H1 (cell line): ENCODE results near the gene BPIFB4. TPM values are rescaled to one million over a fixed set of nuclear protein-coding genes. Genes with fewer than 3 reads are reported as not detected.

Experiments used
- CTCF ChIA-PET: fragments of 300-600 bp; sonication (Branson Sonifier 250); formaldehyde crosslinking; loops from one replicate; lab custom pipeline; 2021; ENCODE audit not compliant: partially characterized antibody; lab: Charles Lee
- POLR2A ChIA-PET: fragments of 300-600 bp; sonication (Branson Sonifier 250); formaldehyde crosslinking; loops from one replicate; lab custom pipeline; 2021; ENCODE audit warnings: inconsistent platforms; ENCODE audit not compliant: partially characterized antibody; lab: Charles Lee
- DNase-seq, 2 experiments: peaks; one replicate each; pipeline versions ENCODE4 v3.0.0 to v3.0.0-alpha.2; 2010 to 2022; ENCODE audit warnings: low spot score in 2 of 2, low read depth in 1 of 2, mixed read lengths in 1 of 2
- FAIRE-seq: peaks from 2 replicates; lab custom pipeline; 2011; peaks lifted over from hg19 to GRCh38; lab: Jason Lieb, UNC
- H2AFZ ChIP-seq: 2 replicates; pipeline ENCODE4 v1.8.1; 2012; ENCODE audit warnings: low read length, inconsistent platforms
- H2AK5ac ChIP-seq: 2 replicates; pipeline ENCODE4 v1.6.1; 2013; ENCODE audit warnings: low read depth, low read length
- H2BK120ac ChIP-seq: replicated peaks from 2 replicates; pipeline ENCODE3; 2013; ENCODE audit warnings: low read depth, low read length, inconsistent platforms
- H2BK12ac ChIP-seq: 2 replicates; pipeline ENCODE4 v1.6.1; 2013; ENCODE audit warnings: low read depth, low read length
- H2BK15ac ChIP-seq: 2 replicates; pipeline ENCODE4 v1.6.1; 2013; ENCODE audit warnings: low read length
- H2BK20ac ChIP-seq: 2 replicates; pipeline ENCODE4 v1.6.1; 2013; ENCODE audit warnings: low read length
- H2BK5ac ChIP-seq: 2 replicates; pipeline ENCODE4 v1.6.1; 2013; ENCODE audit warnings: low read depth, low read length
- H3K14ac ChIP-seq: 2 replicates; pipeline ENCODE4 v1.6.1; 2013; ENCODE audit warnings: inconsistent platforms; ENCODE audit not compliant: insufficient read length
- H3K18ac ChIP-seq: 2 replicates; pipeline ENCODE4 v1.6.1; 2013; ENCODE audit warnings: low read length; ENCODE audit errors: extremely low read depth
- H3K23ac ChIP-seq: 2 replicates; pipeline ENCODE4 v1.6.1; 2013; ENCODE audit warnings: inconsistent platforms; ENCODE audit not compliant: insufficient read length
- H3K23me2 ChIP-seq: 2 replicates; pipeline ENCODE4 v1.6.1; 2013; ENCODE audit warnings: low read depth, low read length
- H3K27ac ChIP-seq: 2 replicates; pipeline ENCODE4 v1.6.1; 2011; ENCODE audit warnings: low read depth, low read length, inconsistent platforms
- H3K27me3 ChIP-seq, 4 experiments: replicated peaks in 1 of 4; 1 replicate in 1 of 4; 2 replicates in 3 of 4; pipeline versions ENCODE4 v1.6.1 to v1.8.1; 2011 to 2013; ENCODE audit warnings: low read length in 3 of 4, mild to moderate bottlenecking in 3 of 4, inconsistent platforms in 2 of 4, mixed read lengths in 2 of 4, moderate library complexity in 1 of 4; ENCODE audit not compliant: control insufficient read depth in 3 of 4, insufficient read depth in 3 of 4; ENCODE audit errors: extremely low read depth in 1 of 4
- H3K36me3 ChIP-seq, 4 experiments: 2 replicates each; pipeline versions ENCODE4 v1.6.1 to v1.8.1; 2011 to 2013; ENCODE audit warnings: mild to moderate bottlenecking in 4 of 4, low read length in 3 of 4, moderate library complexity in 2 of 4, control low read depth in 1 of 4, inconsistent platforms in 1 of 4; ENCODE audit not compliant: insufficient read depth in 4 of 4, control insufficient read depth in 2 of 4
- H3K4ac ChIP-seq: replicated peaks from 2 replicates; pipeline ENCODE3; 2013; ENCODE audit warnings: low read length, low read depth, mixed read lengths, inconsistent platforms; ENCODE audit not compliant: insufficient read length
- H3K4me1 ChIP-seq, 4 experiments: replicated peaks in 1 of 4; 1 replicate in 1 of 4; 2 replicates in 3 of 4; pipeline versions ENCODE4 v1.6.1 to v1.8.1; 2011 to 2013; ENCODE audit warnings: low read length in 3 of 4, inconsistent platforms in 2 of 4, mixed read lengths in 1 of 4; ENCODE audit not compliant: insufficient read depth in 4 of 4, control insufficient read depth in 3 of 4
- H3K4me2 ChIP-seq, 2 experiments: 2 replicates each; pipeline versions ENCODE4 v1.6.1 to v1.8.1; 2011 to 2013; ENCODE audit warnings: low read depth in 2 of 2, low read length in 2 of 2, control low read depth in 1 of 2, inconsistent platforms in 1 of 2, mild to moderate bottlenecking in 1 of 2; ENCODE audit not compliant: insufficient read depth in 1 of 2
- H3K4me3 ChIP-seq, 4 experiments: fragments of 200-600, 300-600 bp in 1 of 4; sonication (generic), shearing (Covaris generic), sonication (Bioruptor Twin) in 1 of 4; 2 replicates each; pipeline versions ENCODE4 v1.5.1 to v1.8.1; 2011 to 2016; ENCODE audit warnings: low read length in 4 of 4, low read depth in 3 of 4, control low read depth in 2 of 4, inconsistent platforms in 2 of 4, mild to moderate bottlenecking in 2 of 4, mixed read lengths in 1 of 4, moderate library complexity in 1 of 4; ENCODE audit not compliant: insufficient read depth in 2 of 4; ENCODE audit errors: extremely low read depth in 1 of 4
- H3K56ac ChIP-seq: replicated peaks from 2 replicates; pipeline ENCODE3; 2013; ENCODE audit warnings: low read depth, mild to moderate bottlenecking, mixed read lengths, low read length, inconsistent platforms; ENCODE audit not compliant: insufficient read length
- H3K79me1 ChIP-seq: 2 replicates; pipeline ENCODE4 v1.6.1; 2013; ENCODE audit warnings: low read depth, low read length, control low read depth
- H3K79me2 ChIP-seq, 2 experiments: 2 replicates each; pipeline versions ENCODE4 v1.6.1 to v1.8.1; 2012 to 2013; ENCODE audit warnings: low read length in 2 of 2, mild to moderate bottlenecking in 2 of 2, inconsistent platforms in 1 of 2; ENCODE audit not compliant: insufficient read depth in 2 of 2, control insufficient read depth in 1 of 2
- H3K9ac ChIP-seq, 4 experiments: replicated peaks in 1 of 4; 1 replicate in 1 of 4; 2 replicates in 3 of 4; pipeline versions ENCODE4 v1.6.1 to v1.8.1; 2011 to 2013; ENCODE audit warnings: low read depth in 3 of 4, low read length in 3 of 4, control low read depth in 2 of 4, mild to moderate bottlenecking in 2 of 4, moderate library complexity in 2 of 4, inconsistent platforms in 1 of 4; ENCODE audit errors: extremely low read depth in 1 of 4
- H3K9me3 ChIP-seq, 2 experiments: 2 replicates each; pipeline versions ENCODE4 v1.6.1 to v1.8.1; 2012 to 2013; ENCODE audit warnings: mild to moderate bottlenecking in 2 of 2, moderate library complexity in 2 of 2, control low read depth in 1 of 2, inconsistent platforms in 1 of 2, low read depth in 1 of 2, low read length in 1 of 2, mixed read lengths in 1 of 2; ENCODE audit not compliant: insufficient read depth in 2 of 2
- H4K20me1 ChIP-seq, 2 experiments: replicated peaks in 1 of 2; 2 replicates each; pipeline versions ENCODE3 to v1.8.1; 2011 to 2013; ENCODE audit warnings: inconsistent platforms in 2 of 2, low read length in 2 of 2, mild to moderate bottlenecking in 1 of 2; ENCODE audit not compliant: insufficient read depth in 2 of 2, control insufficient read depth in 1 of 2
- H4K5ac ChIP-seq: 2 replicates; pipeline ENCODE4 v1.6.1; 2013; ENCODE audit warnings: low read length, low read depth, mixed read lengths, inconsistent platforms; ENCODE audit not compliant: insufficient read length
- H4K8ac ChIP-seq: 2 replicates; pipeline ENCODE4 v1.8.0; 2013; ENCODE audit warnings: mild to moderate bottlenecking, moderate library complexity, low read length, inconsistent platforms; ENCODE audit not compliant: insufficient read depth; ENCODE audit errors: extremely low read depth
- H4K91ac ChIP-seq: replicated peaks from 2 replicates; pipeline ENCODE3; 2013; ENCODE audit warnings: low read length, mixed read lengths, inconsistent platforms; ENCODE audit not compliant: insufficient read length
- EP300 ChIP-seq, 2 experiments: IDR thresholded peaks; 1 replicate in 1 of 2; 2 replicates in 1 of 2; pipeline ENCODE4 v1.6.1; 2011 to 2012; ENCODE audit warnings: low read depth in 2 of 2, low read length in 2 of 2, mild to moderate bottlenecking in 2 of 2, borderline replicate concordance in 1 of 2, inconsistent platforms in 1 of 2, moderate library complexity in 1 of 2
- EZH2 ChIP-seq: fragments of 200-600 bp; sonication (generic); IDR thresholded peaks from 2 replicates; pipeline ENCODE4 v1.7.1; 2012; ENCODE audit warnings: low read depth, mild to moderate bottlenecking, moderate library complexity, low read length, inconsistent platforms; ENCODE audit not compliant: severe bottlenecking
- GTF2F1 ChIP-seq: IDR thresholded peaks from 2 replicates; pipeline ENCODE4 v1.6.1; 2012; ENCODE audit warnings: low read depth, low read length, improper control_type of control experiment, borderline replicate concordance
- NANOG ChIP-seq: IDR thresholded peaks from 2 replicates; pipeline ENCODE4 v1.6.1; 2011; ENCODE audit warnings: low read length, low read depth, mild to moderate bottlenecking, inconsistent platforms; ENCODE audit not compliant: insufficient read depth, poor library complexity, severe bottlenecking
- POLR2A ChIP-seq, 2 experiments: IDR thresholded peaks; 1 replicate in 1 of 2; 2 replicates in 1 of 2; pipeline ENCODE4 v1.6.1; 2011; ENCODE audit warnings: low read depth in 2 of 2, low read length in 2 of 2, mild to moderate bottlenecking in 2 of 2; ENCODE audit errors: control extremely low read depth in 1 of 2
- POU5F1 ChIP-seq: IDR thresholded peaks from 2 replicates; pipeline ENCODE4 v1.6.1; 2011; ENCODE audit warnings: low read depth, mild to moderate bottlenecking, low read length, moderate library complexity
- RBBP5 ChIP-seq: IDR thresholded peaks from 2 replicates; pipeline ENCODE4 v1.7.1; 2012; ENCODE audit warnings: low read depth, mild to moderate bottlenecking, inconsistent platforms, low read length, moderate library complexity, borderline replicate concordance
- SRF ChIP-seq: IDR thresholded peaks from 2 replicates; pipeline ENCODE4 v1.6.1; 2011; ENCODE audit warnings: mild to moderate bottlenecking, low read depth, low read length, moderate library complexity
- TAF7 ChIP-seq: optimal IDR thresholded peaks from 2 replicates; pipeline ENCODE3; 2011; ENCODE audit warnings: low read depth, mild to moderate bottlenecking, inconsistent platforms, low read length, moderate library complexity, borderline replicate concordance
- WGBS, 2 experiments: shearing (Covaris generic) in 1 of 2; methylation state at CpG; one replicate each; pipeline versions ENCODE4 v1.1.6 to v1.1.7; 2013 to 2015; ENCODE audit warnings: low lambda C conversion rate in 2 of 2, mixed read lengths in 2 of 2, inconsistent platforms in 1 of 2, low coverage in 1 of 2, missing lambda C conversion rate in 1 of 2; ENCODE audit not compliant: insufficient replicate concordance in 2 of 2, insufficient coverage in 1 of 2, insufficient read length in 1 of 2; ENCODE audit errors: extremely low coverage in 1 of 2, missing lambda C conversion rate in 1 of 2; 5-methylcytosine and 5-hydroxymethylcytosine counted together
- polyA plus RNA-seq, 7 experiments: library from polyadenylated mRNA; depleted of rRNA in 3 of 7; stranded (reverse) in 5 of 7; unstranded in 2 of 7; fragments of >200 nt in 5 of 7; fragments of 200-250 nt in 2 of 7; gene quantifications; 1 replicate in 5 of 7; 2 replicates in 1 of 7; 4 replicates in 1 of 7; pipeline versions ENCODE4 v1.2.1 to v1.2.3, GENCODE V29; 2011 to 2013; ENCODE audit warnings: missing spikeins in 2 of 7, mixed read lengths in 2 of 7
- total RNA-seq: library from RNA; stranded (reverse); fragmentation: NEBNext Ultra II Directional; extraction: Animal tissue kit (Norgen Biotek cat#: 25700); gene quantifications from 2 replicates; pipeline ENCODE4 v1.2.1, GENCODE V29; 2021

The BPIFB4 gene
- total and polyA plus RNA-seq, 2 of the 8 experiments (the other 6 are each of a cell fraction or from before 2014, with no cell fraction given): not detected

DNA sequence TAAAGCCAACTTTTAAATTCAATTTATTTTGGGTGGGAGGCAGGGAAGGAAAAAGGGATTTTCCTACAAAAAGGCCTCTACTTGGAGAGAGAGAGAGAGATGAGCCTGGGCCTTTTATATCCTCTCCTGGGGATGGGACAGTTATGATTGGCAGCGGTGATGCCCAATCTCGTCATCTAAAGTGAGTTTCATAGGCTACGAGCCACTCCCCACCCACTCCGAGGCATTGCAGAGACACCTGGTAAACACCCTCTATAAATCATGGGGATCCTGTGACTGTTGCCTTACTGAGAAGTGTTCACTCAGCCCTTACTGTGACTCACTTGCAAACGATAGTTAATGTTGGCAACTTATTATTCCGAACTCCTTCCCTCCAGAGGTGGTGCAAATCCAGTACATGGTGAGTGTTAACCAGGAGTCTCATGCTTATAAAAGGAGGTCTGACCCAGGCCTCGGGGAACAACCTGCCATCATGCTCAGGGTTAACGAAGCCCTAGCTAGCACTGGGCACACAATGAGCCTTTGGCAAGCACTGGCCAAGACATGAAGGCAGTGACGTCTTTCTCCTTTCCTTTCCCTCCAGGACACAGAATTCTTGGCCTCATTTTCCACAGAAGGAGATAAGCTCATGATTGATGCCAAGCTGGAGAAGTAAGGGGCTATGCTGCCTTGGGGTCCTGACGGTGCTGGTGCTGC lies 20.5 kb downstream of the BPIFB4 start:
- no peak overlapping the region for H2AK5ac ChIP-seq
- H4K20me1 ChIP-seq: no peaks in the 10 kb centered on the region
- H3K9ac ChIP-seq: no peak overlapping the region
- no peaks in the 10 kb centered on the region for H3K23me2 ChIP-seq
- no peak overlapping the region for H2BK20ac ChIP-seq
- H4K8ac ChIP-seq: no peak overlapping the region
- 81% methylated on average over 9 of the region's 10 CpGs; no CpG with 5 or more reads in 1 of the 2 experiments for WGBS, 2 experiments
- H3K27me3 ChIP-seq: no peaks in the 10 kb centered on the region
- no peak overlapping the region for H2BK5ac ChIP-seq
- no peak overlapping the region for H3K23ac ChIP-seq
- FAIRE-seq: no peak
- no peak overlapping the region for H2BK12ac ChIP-seq
- no peaks in the 10 kb centered on the region for H3K79me1 ChIP-seq
- no peak overlapping the region for H3K4ac ChIP-seq
- no peak overlapping the region for H2BK120ac ChIP-seq
- ChIA-PET CTCF (interaction anchor here (0.7 to 1.6 kb wide), 11 partner anchors 13 to 198 kb away, joined by 3 to 7 read pairs (median 3); partner anchors contain the start of gene SUN5), POLR2A (no interaction called here)
- H3K4me2 ChIP-seq: no peak overlapping the region
- H3K27ac ChIP-seq: no peak overlapping the region
- H3K4me1 ChIP-seq: peaks cover 0 to 5% (median 0%) of the 10 kb centered on the region in 4 experiments; a peak in 3 of 7 replicates
- no peak overlapping the region for H2BK15ac ChIP-seq
- H3K4me3 ChIP-seq: no peak overlapping the region
- H3K14ac ChIP-seq: no peak overlapping the region
- no peak overlapping the region for H4K91ac ChIP-seq
- H3K9me3 ChIP-seq: no peaks in the 10 kb centered on the region
- no peak for DNase-seq
- no peak overlapping the region for H2AFZ ChIP-seq
- H3K18ac ChIP-seq: no peak overlapping the region
- H3K56ac ChIP-seq: no peak overlapping the region
- H3K79me2 ChIP-seq: no peaks in the 10 kb centered on the region
- no peaks in the 10 kb centered on the region for H3K36me3 ChIP-seq
- H4K5ac ChIP-seq: no peak overlapping the region
- no peak for TF ChIP-seq TAF7
- TF ChIP-seq EP300 (IDR thresholded peaks at IDR 0.05; ENCODE audit: borderline replicate concordance in 1 of 2, low read depth in 2 of 2, low read length in 2 of 2): no peak
- no peak for TF ChIP-seq GTF2F1
- no peak for TF ChIP-seq POU5F1
- no peak for TF ChIP-seq EZH2
- TF ChIP-seq POLR2A (IDR thresholded peaks at IDR 0.05; ENCODE audit: control extremely low read depth in 1 of 2, low read depth in 2 of 2, low read length in 2 of 2): no peak
- no peak for TF ChIP-seq RBBP5
- no peak for TF ChIP-seq NANOG
- no peak for TF ChIP-seq SRF
